Measurements from ENCODE around the gene CA6.
"Not testable (repeated sequence)": the region's sequence is repeated elsewhere in the genome, so short reads cannot be mapped to it uniquely, and the experiment has no call there.

DNA sequence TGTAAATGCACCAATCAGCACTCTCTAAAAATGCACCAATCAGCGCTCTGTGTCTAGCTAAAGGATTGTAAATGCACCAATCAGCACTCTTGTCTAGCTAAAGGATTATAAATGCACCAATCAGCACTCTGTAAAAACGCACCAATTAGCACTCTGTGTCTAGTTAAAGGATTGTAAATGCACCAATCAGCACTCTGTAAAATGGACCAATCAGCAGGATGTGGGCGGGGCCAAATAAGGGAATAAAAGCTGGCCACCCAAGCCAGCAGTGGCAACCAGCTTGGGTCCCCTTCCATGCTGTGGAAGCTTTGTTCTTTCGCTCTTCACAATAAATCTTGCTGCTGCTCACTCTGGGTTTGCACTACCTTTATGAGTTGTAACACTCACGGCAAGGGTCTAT, 47.2 kb upstream of the CA6 start:
- TF ChIP-seq POLR2A (IDR thresholded peaks at IDR 0.05; ENCODE audit: low read length); EP300 (IDR thresholded peaks at IDR 0.05); CTCF (IDR thresholded peaks at IDR 0.05); POLR2AphosphoS2 (conservative IDR thresholded peaks at IDR 0.05; ENCODE audit: low read length); MAZ (IDR thresholded peaks at IDR 0.05; ENCODE audit: borderline replicate concordance, low read depth, low read length); HOXB13 (CRISPR knock-in tag; IDR thresholded peaks at IDR 0.05; ENCODE audit: low read depth); RCOR1 (IDR thresholded peaks at IDR 0.05; ENCODE audit: low read depth, low read length); RAD21 (conservative IDR thresholded peaks at IDR 0.05 in 1 of 2, IDR thresholded peaks at IDR 0.05 in 1 of 2); JUNB (IDR thresholded peaks at IDR 0.05); RFX5 (IDR thresholded peaks at IDR 0.05): not testable (repeated sequence)
- TF ChIP-seq, protein P1, sequence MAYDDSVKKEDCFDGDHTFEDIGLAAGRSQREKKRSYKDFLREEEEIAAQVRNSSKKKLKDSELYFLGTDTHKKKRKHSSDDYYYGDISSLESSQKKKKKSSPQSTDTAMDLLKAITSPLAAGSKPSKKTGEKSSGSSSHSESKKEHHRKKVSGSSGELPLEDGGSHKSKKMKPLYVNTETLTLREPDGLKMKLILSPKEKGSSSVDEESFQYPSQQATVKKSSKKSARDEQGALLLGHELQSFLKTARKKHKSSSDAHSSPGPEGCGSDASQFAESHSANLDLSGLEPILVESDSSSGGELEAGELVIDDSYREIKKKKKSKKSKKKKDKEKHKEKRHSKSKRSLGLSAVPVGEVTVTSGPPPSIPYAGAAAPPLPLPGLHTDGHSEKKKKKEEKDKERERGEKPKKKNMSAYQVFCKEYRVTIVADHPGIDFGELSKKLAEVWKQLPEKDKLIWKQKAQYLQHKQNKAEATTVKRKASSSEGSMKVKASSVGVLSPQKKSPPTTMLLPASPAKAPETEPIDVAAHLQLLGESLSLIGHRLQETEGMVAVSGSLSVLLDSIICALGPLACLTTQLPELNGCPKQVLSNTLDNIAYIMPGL (CRISPR knock-in tag; IDR thresholded peaks at IDR 0.05; ENCODE audit: borderline replicate concordance), result not testable (repeated sequence)

All from A549 (cell line).